Measurements from ENCODE around the gene PRM3. TPM values are rescaled to one million over a fixed set of nuclear protein-coding genes. Genes with fewer than 3 reads are reported as not detected.
"Not testable (repeated sequence)": the region's sequence is repeated elsewhere in the genome, so short reads cannot be mapped to it uniquely, and the experiment has no call there.

The PRM3 gene
- total RNA-seq, 2 donors from 2014 or later = not detected

- H3K27ac Mint-ChIP-seq; H3K9me3 Mint-ChIP-seq; H3K36me3 Mint-ChIP-seq; H3K4me3 Mint-ChIP-seq; DNase-seq (ENCODE audit: low spot score); ATAC-seq: not testable (repeated sequence)
- Mint-ChIP-seq H3K4me1 (ENCODE audit: low read depth in 2 of 2) (peaks cover 17% of the 10 kb centered on the region in 2 donors), H3K27me3 (peaks cover 20 to 21% of the 10 kb centered on the region in 2 donors)
Measured at GRCh38 chr16:11298950-11299547, 25.6 kb upstream of the PRM3 start.

GRCh38 chr16:11298143-11298900 lies 24.9 kb upstream of the PRM3 start:
- Mint-ChIP-seq H3K27ac (no peak overlapping the region), H3K27me3 (peaks cover 23 to 25% of the 10 kb centered on the region in 2 donors), H3K36me3 (no peaks in the 10 kb centered on the region), H3K4me3 (peak overlapping the region; percentile 51), H3K4me1 (ENCODE audit: low read depth in 2 of 2) (peaks cover 17 to 23% of the 10 kb centered on the region in 2 donors), H3K9me3 (no peaks in the 10 kb centered on the region)
- DNase-seq (ENCODE audit: low spot score) = no peak
- no peak for ATAC-seq

GRCh38 chr16:11297492-11298142 lies 24.2 kb upstream of the PRM3 start:
- H3K36me3 Mint-ChIP-seq = no peaks in the 10 kb centered on the region
- ATAC-seq (peak; percentile 87 to 91), DNase-seq (ENCODE audit: low spot score) (peak; percentile 86)
- peak overlapping the region; percentile 51 for H3K4me3 Mint-ChIP-seq
- H3K27me3 Mint-ChIP-seq = peaks cover 28 to 30% of the 10 kb centered on the region in 2 donors
- H3K9me3 Mint-ChIP-seq = no peaks in the 10 kb centered on the region
- peak overlapping the region; percentile 16 to 39 for H3K27ac Mint-ChIP-seq
- H3K4me1 Mint-ChIP-seq (ENCODE audit: low read depth in 2 of 2) = peaks cover 17 to 28% of the 10 kb centered on the region in 2 donors

- DNase-seq (ENCODE audit: low spot score) (no peak), ATAC-seq (peak; percentile 28 to 34)
- H3K4me3 Mint-ChIP-seq = peak overlapping the region; percentile 51
- peaks cover 30 to 33% of the 10 kb centered on the region in 2 donors for H3K27me3 Mint-ChIP-seq
- H3K36me3 Mint-ChIP-seq = no peaks in the 10 kb centered on the region
- H3K4me1 Mint-ChIP-seq (ENCODE audit: low read depth in 2 of 2) = peaks cover 17 to 28% of the 10 kb centered on the region in 2 donors
- no peaks in the 10 kb centered on the region for H3K9me3 Mint-ChIP-seq
- peak overlapping the region; percentile 16 to 39 for H3K27ac Mint-ChIP-seq
Measured at GRCh38 chr16:11296706-11297491, 23.5 kb upstream of the PRM3 start.

GRCh38 chr16:11296351-11296705 lies 22.9 kb upstream of the PRM3 start:
- Mint-ChIP-seq H3K36me3 (no peaks in the 10 kb centered on the region), H3K9me3 (no peaks in the 10 kb centered on the region), H3K27me3 (peaks cover 31 to 38% of the 10 kb centered on the region in 2 donors), H3K27ac (no peak overlapping the region), H3K4me3 (no peak overlapping the region), H3K4me1 (ENCODE audit: low read depth in 2 of 2) (peaks cover 17 to 26% of the 10 kb centered on the region in 2 donors)
- ATAC-seq = no peak
- DNase-seq (ENCODE audit: low spot score) = no peak

- Mint-ChIP-seq H3K4me3 (no peak overlapping the region), H3K9me3 (no peaks in the 10 kb centered on the region), H3K4me1 (ENCODE audit: low read depth in 2 of 2) (peaks cover 17 to 26% of the 10 kb centered on the region in 2 donors), H3K27ac (peak overlapping the region in 1 of 2 donors; percentile 31), H3K36me3 (no peaks in the 10 kb centered on the region), H3K27me3 (peaks cover 33 to 44% of the 10 kb centered on the region in 2 donors)
- DNase-seq (ENCODE audit: low spot score) = no peak
- ATAC-seq = no peak
Measured at GRCh38 chr16:11295672-11296071, 22.2 kb upstream of the PRM3 start.

GRCh38 chr16:11292076-11292748 lies 18.8 kb upstream of the PRM3 start:
- Mint-ChIP-seq H3K27ac (no peak overlapping the region), H3K4me3 (no peak overlapping the region), H3K36me3 (no peaks in the 10 kb centered on the region), H3K4me1 (ENCODE audit: low read depth in 2 of 2) (peaks cover 6 to 25% of the 10 kb centered on the region in 2 donors), H3K9me3 (no peaks in the 10 kb centered on the region), H3K27me3 (peaks cover 55 to 68% of the 10 kb centered on the region in 2 donors)
- ATAC-seq (no peak), DNase-seq (ENCODE audit: low spot score) (no peak)

- H3K9me3 Mint-ChIP-seq = no peaks in the 10 kb centered on the region
- DNase-seq (ENCODE audit: low spot score) (no peak), ATAC-seq (no peak)
- peaks cover 58 to 74% of the 10 kb centered on the region in 2 donors for H3K27me3 Mint-ChIP-seq
- no peak overlapping the region for H3K4me3 Mint-ChIP-seq
- no peaks in the 10 kb centered on the region for H3K36me3 Mint-ChIP-seq
- H3K4me1 Mint-ChIP-seq (ENCODE audit: low read depth in 2 of 2) = peaks cover 8 to 26% of the 10 kb centered on the region in 2 donors
- H3K27ac Mint-ChIP-seq = no peak overlapping the region
Measured at GRCh38 chr16:11291091-11291703, 17.8 kb upstream of the PRM3 start.

- no peaks in the 10 kb centered on the region for H3K9me3 Mint-ChIP-seq
- peaks cover 63 to 81% of the 10 kb centered on the region in 2 donors for H3K27me3 Mint-ChIP-seq
- H3K4me1 Mint-ChIP-seq (ENCODE audit: low read depth in 2 of 2) = peaks cover 17 to 34% of the 10 kb centered on the region in 2 donors
- ATAC-seq (no peak), DNase-seq (ENCODE audit: low spot score) (no peak)
- no peaks in the 10 kb centered on the region for H3K36me3 Mint-ChIP-seq
- H3K4me3 Mint-ChIP-seq = no peak overlapping the region
- H3K27ac Mint-ChIP-seq = peak overlapping the region in 1 of 2 donors; percentile 14
Measured at GRCh38 chr16:11290102-11290893, 16.9 kb upstream of the PRM3 start.

GRCh38 chr16:11289696-11290095 lies 16.3 kb upstream of the PRM3 start:
- ATAC-seq; H3K4me3 Mint-ChIP-seq; H3K9me3 Mint-ChIP-seq; DNase-seq (ENCODE audit: low spot score); H3K36me3 Mint-ChIP-seq: not testable (repeated sequence)
- peaks cover 60 to 79% of the 10 kb centered on the region in 2 donors for H3K27me3 Mint-ChIP-seq
- peak overlapping the region in 1 of 2 donors; percentile 14 for H3K27ac Mint-ChIP-seq
- peaks cover 19 to 38% of the 10 kb centered on the region in 2 donors for H3K4me1 Mint-ChIP-seq (ENCODE audit: low read depth in 2 of 2)

GRCh38 chr16:11289202-11289601 lies 15.8 kb upstream of the PRM3 start:
- Mint-ChIP-seq H3K36me3 (no peaks in the 10 kb centered on the region), H3K9me3 (no peaks in the 10 kb centered on the region), H3K27me3 (peaks cover 60 to 79% of the 10 kb centered on the region in 2 donors), H3K27ac (peak overlapping the region in 1 of 2 donors; percentile 29), H3K4me1 (ENCODE audit: low read depth in 2 of 2) (peaks cover 19 to 38% of the 10 kb centered on the region in 2 donors), H3K4me3 (no peak overlapping the region)
- ATAC-seq (no peak), DNase-seq (ENCODE audit: low spot score) (no peak)

GRCh38 chr16:11285842-11286241 lies 12.4 kb upstream of the PRM3 start:
- peak; percentile 44 to 52 for ATAC-seq
- peaks cover 19 to 27% of the 10 kb centered on the region in 2 donors for H3K4me1 Mint-ChIP-seq (ENCODE audit: low read depth in 2 of 2)

More at GRCh38 chr16:11285842-11286241, 12.4 kb upstream of the PRM3 start:
- peak overlapping the region; percentile 38 for H3K4me3 Mint-ChIP-seq
- peak overlapping the region in 1 of 2 donors; percentile 54 for H3K27ac Mint-ChIP-seq
- peaks cover 49 to 68% of the 10 kb centered on the region in 2 donors for H3K27me3 Mint-ChIP-seq
- no peaks in the 10 kb centered on the region for H3K9me3 Mint-ChIP-seq
- H3K36me3 Mint-ChIP-seq = no peaks in the 10 kb centered on the region
- no peak for DNase-seq (ENCODE audit: low spot score)
